HT-29 (cell line): Measurements from ENCODE around the gene IFNGR1. TPM values are rescaled to one million over a fixed set of nuclear protein-coding genes. Genes with fewer than 3 reads are reported as not detected.
"Not testable (repeated sequence)": the region's sequence is repeated elsewhere in the genome, so short reads cannot be mapped to it uniquely, and the experiment has no call there.

Experiments
- DNase-seq: peaks from one replicate; pipeline ENCODE4 v3.0.0-alpha.2; 2015; ENCODE audit warnings: low spot score
- total RNA-seq: library from RNA; depleted of rRNA; stranded (reverse); fragments of >200 nt; shearing (Covaris generic); gene quantifications from 2 replicates; pipeline ENCODE4 v1.2.3, GENCODE V29; 2014

IFNGR1 gene
- total RNA-seq, 1 experiment from 2014 or later: 34.9 TPM

DNA sequence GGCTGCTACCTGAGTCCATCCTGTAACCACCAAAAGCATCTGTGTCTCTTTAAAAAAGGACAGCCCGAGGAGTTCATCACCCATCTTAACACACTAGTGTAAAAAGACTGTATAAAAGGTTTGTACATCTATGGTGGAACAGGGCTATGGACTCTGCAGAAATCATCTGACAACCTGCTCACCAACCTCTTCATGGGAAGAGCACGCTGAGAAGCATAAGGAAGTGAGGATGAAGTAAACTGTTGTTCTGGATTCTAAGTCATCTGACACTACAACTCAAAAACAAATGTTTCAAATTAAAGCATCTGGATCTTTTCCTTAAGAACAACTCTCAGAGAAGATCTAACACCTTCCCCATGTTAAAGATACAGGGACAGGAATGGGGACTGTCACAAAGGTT, 5.4 kb downstream of the IFNGR1 start:
- no peak for DNase-seq

DNA sequence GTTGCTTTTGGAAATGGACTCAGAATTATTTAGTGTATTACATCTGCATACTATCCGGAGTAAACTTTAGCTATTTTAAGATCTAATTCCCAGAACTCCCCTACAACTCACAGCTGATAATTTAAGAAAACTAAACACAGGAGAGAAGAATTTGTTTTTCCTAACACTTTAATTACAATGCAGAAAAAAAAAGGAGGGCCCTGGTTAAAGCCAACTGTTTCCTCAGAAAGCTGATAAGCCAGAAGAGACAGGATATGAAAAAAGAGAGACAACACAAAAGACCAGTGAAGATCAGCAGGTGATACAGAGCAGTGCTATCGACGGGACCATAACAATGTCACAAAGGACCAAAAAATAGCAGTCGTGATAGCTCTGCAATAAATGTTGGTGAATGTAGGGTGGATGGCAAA, 5.8 kb downstream of the IFNGR1 start:
- no peak for DNase-seq

DNA sequence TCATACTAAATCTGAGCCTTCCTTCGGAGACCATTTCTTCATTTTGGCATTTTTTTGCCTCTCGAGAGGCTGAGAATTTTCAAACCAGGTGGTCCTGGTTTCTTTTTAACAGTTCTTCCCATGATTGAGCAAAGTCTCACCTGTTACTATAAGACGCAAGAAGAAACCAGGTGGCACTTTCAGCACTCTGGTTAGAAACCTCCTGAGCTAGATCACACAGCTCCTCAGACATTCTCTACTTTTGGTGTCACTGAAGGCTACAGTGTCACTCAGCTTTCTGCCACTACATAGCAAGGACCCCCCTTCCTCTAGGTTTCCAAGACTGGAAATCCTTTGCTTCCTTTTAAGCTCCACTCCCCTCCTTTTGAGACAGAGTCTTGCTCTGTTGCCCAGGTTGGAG, 7.3 kb downstream of the IFNGR1 start:
- DNase-seq: no peak

DNA sequence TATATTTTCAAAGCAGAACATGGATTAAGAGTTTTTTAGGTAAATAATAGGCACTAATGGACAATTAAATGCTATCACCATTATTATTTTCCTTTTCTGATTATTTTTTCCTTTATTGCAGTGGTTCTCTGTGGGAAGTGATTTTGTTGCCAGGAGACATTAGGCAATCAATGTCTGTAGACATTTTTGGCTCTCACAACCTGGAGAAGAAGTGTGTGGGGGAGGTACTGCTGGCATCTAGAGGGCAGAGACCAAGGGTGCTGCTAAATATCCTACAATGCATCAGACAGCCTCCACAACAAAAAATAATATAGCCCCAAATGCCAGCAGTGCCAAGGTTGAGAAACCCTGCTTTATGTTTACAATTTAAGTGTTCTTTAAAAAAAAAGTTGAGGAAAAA, 8.3 kb downstream of the IFNGR1 start:
- no peak for DNase-seq

DNA sequence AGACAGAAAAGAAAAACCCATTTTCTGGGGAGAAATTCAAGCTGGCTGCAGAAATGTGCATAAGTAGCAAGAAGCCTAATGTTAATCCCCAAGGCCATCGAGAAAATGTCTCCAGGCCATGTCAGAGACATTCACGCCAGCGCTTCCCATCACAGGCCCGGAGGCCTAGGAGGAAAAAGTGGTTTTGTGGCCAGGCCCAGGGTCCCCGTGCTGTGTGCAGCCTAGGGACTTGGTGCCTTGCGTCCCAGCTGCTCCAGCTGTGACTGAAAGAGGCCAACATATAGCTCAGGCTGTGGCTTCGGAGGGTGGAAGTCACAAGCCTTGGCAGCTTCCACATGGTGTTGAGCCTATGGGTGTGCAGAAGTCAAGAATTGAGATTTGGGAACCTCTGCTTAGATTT, 10.9 kb downstream of the IFNGR1 start:
- DNase-seq: no peak

DNA sequence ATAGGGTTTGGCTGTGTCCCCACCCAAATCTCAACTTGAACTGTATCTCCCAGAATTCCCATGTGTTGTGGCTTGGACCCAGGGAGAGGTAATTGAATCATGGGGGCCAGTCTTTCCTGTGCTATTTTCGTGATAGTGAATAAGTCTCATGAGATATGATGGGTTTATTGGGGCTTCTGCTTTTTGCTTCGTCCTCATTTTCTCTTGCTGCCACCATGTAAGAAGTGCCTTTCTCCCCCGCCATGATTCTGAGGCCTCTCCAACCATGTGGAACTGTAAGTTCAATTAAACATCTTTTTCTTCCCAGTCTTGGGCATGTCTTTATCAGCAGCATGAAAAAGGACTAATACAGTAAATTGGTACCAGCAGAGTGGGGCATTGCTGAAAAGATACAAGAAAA, 11.7 kb downstream of the IFNGR1 start:
- DNase-seq: not testable (repeated sequence)

DNA sequence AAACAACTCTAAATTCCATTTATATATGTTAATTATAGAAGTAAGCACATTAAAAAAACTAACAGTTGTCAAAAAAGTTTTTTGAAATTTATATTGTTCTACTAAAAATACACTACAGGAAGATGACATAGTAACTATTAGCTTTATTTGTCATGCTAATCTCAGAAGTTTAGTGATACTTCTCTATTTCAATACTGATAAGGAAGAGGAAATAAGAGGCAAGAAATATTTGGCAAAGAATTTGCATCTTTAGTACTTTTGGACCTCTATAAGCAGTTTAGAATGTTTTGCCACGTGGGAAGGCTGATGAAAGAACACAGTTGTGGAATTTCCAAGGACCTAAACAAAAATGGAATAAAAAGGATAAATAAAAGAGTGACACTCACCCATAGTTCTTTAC, 12.6 kb downstream of the IFNGR1 start:
- no peak for DNase-seq

DNA sequence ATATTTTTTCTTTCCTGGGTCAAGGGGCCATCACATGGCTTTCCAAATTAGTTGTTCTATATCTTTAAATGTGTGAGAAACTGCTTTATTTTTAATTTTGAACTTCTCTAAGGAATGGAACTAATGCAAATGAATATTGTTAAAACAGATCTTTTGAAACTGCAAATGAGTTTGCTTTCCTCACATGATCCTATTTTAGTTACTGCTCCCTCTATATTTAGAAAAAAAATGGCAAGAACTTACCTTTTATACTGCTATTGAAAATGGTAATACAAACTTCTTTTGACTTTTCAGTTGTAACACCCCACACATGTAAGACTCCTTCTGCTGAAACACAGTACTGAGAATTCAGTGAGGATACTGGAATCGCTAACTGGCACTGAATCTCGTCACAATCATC, 15.9 kb downstream of the IFNGR1 start:
- no peak for DNase-seq

DNA sequence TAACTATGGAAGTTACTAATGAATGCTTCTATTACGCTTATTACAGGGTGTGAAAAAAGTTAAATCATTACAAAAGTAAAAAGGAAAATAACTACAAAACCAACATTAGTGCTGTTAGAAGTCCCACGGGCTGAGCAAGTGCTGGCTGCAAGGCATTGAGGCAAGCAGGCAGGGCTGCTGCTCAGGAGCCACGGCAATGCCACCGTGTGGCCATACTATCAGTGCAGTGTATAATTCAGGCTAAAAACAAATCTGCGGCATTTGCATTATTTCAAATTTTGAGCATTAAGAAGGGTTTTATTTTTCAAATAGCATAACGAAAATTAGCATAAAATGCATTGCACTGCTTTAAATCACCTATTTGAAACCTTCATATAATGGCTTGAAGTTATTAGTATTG, 17.1 kb downstream of the IFNGR1 start:
- DNase-seq: peak; percentile 25

DNA sequence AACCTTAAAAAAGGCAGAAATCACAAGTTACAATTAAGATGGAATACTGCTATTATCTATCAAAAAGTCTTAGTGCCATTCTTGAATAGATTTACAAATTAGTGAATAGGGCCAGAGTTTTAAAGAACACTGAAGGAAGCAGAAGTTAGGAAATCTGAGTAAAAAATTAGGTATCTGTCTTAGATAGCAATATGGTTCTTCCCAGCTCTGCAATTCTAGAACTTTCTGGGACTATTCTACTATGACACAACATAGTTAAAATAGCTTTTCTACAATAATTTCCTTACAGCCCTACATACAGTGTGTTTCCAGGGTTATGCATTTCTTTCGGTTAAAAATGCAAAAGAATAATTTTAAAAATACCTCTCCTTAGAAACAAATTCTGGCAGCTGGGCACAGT, 18.2 kb downstream of the IFNGR1 start:
- no peak for DNase-seq

DNA sequence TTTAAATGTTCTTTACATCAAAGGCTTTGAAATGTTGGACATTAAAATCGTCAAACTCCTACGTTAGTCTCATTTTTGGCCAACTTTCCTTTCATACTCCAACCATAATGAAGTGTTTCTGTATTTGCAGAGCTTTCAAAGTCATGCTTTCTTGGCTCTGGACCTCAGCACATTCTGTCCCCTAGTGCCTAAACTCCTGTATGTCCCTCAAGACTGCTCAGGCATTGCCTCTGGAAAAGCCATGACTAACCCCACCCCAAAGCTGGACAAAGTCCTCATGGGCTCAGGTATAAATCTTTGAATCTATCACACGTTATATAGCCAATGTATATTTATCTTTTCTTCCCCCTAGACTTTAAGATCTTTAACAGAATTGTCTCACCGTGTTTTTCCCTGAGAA, 18.9 kb downstream of the IFNGR1 start:
- DNase-seq: no peak

DNA sequence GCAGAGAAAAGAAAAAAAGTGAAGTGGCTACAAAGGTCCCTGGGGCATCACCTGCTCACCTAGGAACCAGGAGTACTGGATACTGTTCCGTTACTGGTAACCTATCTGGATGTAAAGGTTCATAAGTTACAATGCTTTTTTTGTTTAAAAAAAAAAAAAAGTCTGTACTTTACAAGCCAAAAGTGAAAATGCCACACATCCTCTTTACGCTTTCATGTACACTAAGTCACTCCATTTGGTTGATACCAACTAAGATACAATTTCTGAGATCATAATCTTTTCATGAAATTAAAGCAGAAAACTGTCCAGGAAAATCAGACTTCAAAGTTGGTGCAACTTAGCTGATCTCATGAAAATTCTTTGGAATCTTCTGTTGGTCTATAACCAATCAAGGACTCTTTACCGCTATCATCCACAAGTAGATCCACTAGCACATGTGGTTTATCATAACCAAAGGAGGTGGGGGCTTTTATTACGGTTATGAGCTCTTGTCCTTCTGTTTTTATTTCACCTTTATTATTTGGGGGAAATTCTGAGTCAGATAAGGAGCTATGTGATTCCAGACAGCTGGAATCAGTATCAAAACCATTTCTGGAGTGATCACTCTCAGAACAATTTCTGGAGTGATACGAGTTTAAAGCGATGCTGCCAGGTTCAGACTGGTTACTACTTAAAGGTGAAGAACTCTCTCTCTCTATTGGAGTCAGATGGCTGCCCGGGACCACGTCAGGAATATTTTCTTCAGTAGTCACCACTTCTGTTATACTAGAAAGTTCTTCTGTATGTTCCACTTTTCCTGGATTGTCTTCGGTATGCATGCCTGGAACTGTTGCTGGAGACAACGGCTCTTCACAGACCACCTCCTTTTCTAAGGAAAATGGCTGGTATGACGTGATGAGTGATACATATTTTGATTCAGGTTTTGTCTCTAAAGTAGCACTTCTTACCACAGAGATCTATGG, 21.2 kb downstream of the IFNGR1 start:
- no peak for DNase-seq

DNA sequence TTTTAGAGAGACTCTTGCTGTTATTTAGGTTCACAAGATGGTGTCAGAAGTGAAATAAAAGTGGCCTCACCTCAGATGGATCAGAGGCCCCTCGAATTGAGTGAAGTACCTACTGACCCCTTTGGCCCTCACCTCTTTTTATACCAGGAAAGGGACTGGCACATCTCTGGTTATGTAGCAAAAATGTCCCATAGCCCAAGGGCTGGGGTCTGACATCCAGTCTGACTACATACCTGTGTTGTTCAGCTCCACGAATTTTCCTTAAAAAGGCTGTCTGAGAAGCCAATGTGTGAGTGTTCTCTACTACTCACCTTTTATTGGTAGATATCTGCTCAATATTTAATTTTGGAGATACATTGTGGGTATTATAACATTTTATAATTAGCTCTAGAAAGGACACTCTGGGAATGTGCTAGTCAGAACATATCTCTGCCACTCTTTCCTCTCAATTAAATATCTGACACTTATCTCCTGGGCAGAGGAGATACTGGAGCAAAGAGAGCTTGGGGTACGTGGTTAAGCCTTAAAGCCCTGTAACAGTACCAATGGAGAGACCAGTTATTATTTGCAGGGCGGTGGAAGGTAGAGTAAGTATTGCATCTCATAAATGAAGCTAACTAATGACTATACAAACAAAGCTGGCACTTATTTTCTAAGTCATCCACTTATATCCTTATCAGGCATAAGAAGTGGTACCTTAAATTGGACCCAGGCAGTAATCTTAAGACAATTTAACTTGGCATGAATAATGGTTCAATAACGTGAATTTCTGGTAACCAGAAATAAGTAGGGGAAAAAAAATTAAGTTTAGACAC, 25.7 kb downstream of the IFNGR1 start:
- DNase-seq: no peak

DNA sequence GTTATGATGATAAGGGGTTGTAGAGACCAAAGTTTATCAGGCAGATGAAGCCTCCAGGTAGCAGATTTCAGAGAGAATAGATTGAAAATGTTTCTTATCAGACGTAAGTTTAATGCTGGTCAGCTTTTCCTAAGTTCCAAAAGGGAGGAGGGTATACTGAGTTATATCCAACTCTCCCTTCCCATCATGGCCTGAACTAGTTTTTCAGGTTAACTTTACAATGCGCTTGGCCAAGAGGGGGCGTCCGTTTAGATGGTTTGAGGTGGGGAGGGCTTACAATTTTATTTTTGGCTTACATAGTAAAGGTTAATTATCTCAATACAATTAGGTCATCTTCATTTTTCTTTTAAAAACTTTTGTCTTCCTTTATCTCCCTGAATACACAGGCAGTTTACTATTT, 26.4 kb downstream of the IFNGR1 start:
- no peak for DNase-seq

DNA sequence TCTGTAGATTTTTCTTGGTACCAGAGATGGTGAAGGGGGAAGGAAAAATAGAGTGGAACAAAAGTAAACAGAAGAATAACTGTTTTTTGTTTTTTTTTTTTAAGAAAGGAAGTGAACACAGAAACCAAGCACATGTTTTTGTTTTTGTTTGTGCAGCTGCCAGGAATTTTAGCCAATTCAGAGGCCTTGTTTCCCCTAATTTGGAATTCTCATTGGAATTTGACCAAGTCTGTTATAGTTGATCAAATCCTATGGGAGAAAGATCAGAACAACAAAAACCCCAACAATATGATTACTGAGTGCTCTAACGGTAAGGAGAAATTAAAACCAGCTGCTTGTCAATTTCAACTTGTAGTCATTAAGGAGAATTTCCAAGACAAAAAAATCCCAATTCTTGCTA, 27.5 kb downstream of the IFNGR1 start:
- no peak for DNase-seq

DNA sequence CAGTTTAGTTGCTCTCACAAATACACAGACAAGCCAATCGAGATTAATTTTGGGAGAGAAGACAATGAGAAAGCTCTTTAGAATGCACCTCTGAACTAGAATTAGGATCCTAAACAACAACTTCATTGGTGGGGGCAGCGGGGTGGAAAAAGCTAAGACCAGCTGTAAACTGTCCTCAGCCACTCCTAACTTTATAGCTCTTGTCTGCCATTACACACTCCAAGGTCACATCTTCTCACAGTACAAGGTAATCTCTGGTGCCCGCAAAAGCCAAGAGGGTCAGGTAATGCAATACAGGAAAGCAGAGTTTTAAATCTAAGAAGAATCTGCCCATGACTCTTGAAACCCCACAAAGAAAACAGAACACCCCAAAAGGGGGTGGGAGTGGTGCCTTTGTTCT, 27.9 kb downstream of the IFNGR1 start:
- DNase-seq: no peak

DNA sequence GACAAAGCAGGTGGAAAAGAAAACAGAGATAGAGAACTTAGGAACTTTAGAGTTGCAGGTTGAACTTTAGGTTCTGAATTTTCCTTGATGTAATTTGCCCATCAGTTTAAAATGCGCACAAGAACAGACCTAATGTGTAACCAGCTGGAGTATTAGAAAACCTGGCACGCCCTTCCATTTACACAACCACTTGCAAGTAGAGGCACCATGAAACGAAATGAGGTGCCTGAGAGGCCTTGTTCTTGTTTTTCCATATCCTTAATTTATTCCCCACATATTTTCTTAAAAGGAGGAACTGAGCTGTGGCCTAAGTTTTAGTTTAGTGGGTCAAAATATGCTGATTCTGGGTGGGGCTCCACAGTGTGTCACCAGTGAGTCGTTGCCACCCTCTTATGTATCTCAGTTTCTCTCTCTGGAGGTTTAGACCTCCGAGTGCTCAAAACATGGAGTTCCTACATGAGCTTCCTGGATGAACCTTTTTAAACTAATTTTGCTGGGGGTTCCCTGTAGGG, 28.5 kb downstream of the IFNGR1 start:
- DNase-seq: no peak

DNA sequence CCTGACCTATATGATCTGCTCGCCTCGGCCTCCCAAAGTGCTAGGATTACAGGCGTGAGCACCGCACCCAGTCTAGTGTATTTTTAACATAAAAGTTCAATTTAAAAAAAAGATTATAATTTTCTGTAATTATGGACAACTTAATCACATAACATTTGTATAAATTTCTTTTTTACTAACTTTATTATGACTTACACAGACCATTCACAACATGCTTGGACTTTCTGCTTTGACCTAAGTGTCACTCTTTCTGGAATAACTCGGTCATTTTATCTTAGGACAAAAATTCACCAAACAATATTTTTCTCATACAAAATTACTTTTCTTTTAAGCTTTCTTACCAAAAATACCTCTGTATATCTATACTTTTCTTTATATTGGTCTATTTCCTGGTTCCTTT, 30.3 kb downstream of the IFNGR1 start:
- no peak for DNase-seq

DNA sequence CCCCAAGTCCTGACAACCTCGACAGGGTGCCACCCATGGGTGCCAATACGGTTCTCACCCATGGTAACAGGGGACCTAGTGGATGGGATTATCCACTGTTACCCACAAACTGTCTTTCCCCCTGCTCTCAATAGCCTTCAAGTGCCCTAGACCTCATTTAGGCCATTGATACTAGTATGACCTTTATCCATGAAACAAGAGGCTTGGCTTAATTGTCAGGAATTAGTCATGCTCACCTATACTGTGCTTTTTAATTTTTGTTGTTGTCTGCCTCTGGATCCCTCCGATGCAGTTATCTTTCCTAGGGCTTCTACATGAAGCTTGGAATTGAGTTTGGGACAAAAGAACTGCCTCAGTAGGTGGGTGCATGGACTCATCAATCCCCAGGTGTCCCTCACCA, 33.9 kb downstream of the IFNGR1 start:
- DNase-seq: no peak

DNA sequence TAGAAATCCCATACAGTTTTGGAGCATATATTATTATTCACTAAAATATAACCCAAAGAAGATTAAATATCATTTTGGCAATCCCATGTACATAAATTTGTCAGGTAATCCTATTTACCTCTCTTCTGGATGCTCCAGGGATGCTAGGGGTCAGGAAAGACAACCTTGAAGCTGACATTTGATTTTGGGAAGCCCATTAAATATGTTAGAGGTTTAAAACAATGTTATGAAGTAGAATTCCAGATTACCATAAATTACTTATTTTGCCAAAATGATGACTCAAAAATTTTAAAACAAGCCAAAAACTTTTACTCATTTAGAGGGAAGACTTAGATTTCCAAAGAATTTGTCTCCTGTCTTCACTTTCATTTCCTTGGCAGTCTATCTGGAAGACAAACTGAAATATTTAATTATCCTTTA, 36.5 kb downstream of the IFNGR1 start:
- no peak for DNase-seq

DNA sequence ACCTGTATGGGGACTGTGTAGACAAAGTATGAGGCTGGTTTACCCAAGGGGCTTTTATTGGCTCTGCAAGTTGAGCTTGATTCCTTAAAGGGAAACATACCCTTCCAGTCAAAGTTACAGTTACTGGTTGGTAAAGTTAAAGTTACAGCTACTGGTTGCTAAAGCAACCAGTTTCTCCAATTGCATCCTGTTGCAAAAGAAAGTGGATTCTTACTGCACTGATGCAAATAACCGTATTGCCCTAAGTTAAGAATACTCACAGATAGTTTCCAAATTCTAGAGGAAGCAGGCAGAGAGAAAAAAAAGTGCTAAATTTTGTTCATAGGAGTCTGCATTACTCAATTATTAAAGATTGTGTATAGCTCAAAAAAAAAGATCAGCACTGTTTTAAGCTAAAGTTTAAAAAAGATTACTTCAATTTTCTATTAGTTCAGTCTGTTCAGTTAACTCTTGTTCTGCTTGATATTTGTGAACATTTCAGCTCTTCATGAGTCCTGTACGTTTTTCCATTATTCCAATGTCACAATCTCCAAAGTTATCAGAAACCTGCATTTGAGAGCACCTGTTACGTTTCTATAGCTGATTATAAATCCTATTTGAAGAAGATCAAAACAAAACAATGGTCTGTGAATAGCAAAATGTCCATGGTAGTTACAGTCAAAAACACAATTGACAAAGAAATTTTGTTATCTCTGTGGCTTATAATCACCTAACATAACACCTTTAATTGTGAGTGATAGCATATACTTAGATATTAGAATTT, 37.1 kb downstream of the IFNGR1 start:
- DNase-seq: no peak

DNA sequence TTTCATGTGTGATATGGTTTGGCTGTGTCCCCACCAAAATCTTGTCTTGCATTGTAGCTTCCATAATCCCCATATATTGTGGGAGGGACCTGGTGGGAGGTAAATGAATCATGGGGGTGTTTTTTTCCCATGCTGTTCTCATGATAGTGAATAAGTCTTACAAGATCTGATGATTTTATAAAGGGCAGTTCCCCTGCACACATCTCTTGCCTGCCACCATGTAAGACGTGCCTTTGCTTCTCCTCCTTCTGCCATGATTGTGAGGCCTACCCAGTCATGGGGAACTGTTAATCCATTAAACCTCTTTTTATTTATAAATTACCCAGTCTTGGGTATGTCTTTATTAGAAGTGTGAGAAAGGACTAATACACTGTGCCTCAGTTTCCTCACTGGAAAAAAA, 41.6 kb downstream of the IFNGR1 start:
- no peak for DNase-seq
